OCI-LY1 (cell line): ENCODE data around the gene GABRA5.

Experiments
- EZH2 ChIP-seq: fragments of 200-600 bp; sonication (generic), shearing (Covaris generic); IDR thresholded peaks from 2 replicates; pipeline ENCODE4 v1.8.0; 2017; ENCODE audit warnings: borderline replicate concordance, mixed run types, mild to moderate bottlenecking, antibody characterized with exemption, low read length, moderate library complexity, mixed read lengths
- TF ChIP-seq, protein P1 (sequence below): fragments of 200-600 bp; sonication (generic), shearing (Covaris generic); IDR thresholded peaks from 2 replicates; pipeline ENCODE4 v1.5.1; 2017; ENCODE audit warnings: mild to moderate bottlenecking, antibody characterized with exemption, low read length, moderate library complexity, mixed read lengths

DNA sequence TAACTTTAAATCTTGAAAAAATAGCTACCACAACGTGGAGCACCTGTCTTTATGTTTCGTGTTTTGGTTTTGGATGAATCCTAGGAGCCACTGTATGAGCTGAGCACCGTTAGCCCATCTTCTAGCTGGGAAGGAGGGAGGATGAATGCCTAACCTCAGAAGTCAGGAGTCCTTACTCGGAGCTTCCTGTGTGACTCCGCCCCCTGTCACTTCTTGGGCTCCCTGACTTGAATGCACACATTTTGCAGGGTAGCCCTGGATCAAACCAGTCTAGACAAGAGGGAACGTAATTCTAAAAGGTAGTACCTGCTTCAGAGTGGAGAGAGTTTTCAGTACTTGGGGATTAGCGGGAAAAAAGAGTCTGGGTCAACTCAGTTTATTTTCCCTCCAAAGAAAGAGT is 5.3 kb downstream of the GABRA5 start:
- no peak for TF ChIP-seq EZH2
- TF ChIP-seq, protein P1, sequence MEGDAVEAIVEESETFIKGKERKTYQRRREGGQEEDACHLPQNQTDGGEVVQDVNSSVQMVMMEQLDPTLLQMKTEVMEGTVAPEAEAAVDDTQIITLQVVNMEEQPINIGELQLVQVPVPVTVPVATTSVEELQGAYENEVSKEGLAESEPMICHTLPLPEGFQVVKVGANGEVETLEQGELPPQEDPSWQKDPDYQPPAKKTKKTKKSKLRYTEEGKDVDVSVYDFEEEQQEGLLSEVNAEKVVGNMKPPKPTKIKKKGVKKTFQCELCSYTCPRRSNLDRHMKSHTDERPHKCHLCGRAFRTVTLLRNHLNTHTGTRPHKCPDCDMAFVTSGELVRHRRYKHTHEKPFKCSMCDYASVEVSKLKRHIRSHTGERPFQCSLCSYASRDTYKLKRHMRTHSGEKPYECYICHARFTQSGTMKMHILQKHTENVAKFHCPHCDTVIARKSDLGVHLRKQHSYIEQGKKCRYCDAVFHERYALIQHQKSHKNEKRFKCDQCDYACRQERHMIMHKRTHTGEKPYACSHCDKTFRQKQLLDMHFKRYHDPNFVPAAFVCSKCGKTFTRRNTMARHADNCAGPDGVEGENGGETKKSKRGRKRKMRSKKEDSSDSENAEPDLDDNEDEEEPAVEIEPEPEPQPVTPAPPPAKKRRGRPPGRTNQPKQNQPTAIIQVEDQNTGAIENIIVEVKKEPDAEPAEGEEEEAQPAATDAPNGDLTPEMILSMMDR: no peak
